H1 (cell line): ENCODE data around the gene ARHGAP6. TPM values are rescaled to one million over a fixed set of nuclear protein-coding genes. Genes with fewer than 3 reads are reported as not detected.

Source experiments
- CTCF ChIA-PET: fragments of 300-600 bp; sonication (Branson Sonifier 250); formaldehyde crosslinking; loops from one replicate; lab custom pipeline; 2021; ENCODE audit not compliant: partially characterized antibody; lab: Charles Lee
- POLR2A ChIA-PET: fragments of 300-600 bp; sonication (Branson Sonifier 250); formaldehyde crosslinking; loops from one replicate; lab custom pipeline; 2021; ENCODE audit warnings: inconsistent platforms; ENCODE audit not compliant: partially characterized antibody; lab: Charles Lee
- DNase-seq, 2 experiments: peaks; one replicate each; pipeline versions ENCODE4 v3.0.0 to v3.0.0-alpha.2; 2010 to 2022; ENCODE audit warnings: low spot score in 2 of 2, low read depth in 1 of 2, mixed read lengths in 1 of 2
- FAIRE-seq: peaks from 2 replicates; lab custom pipeline; 2011; peaks lifted over from hg19 to GRCh38; lab: Jason Lieb, UNC
- H2AFZ ChIP-seq: 2 replicates; pipeline ENCODE4 v1.8.1; 2012; ENCODE audit warnings: low read length, inconsistent platforms
- H2AK5ac ChIP-seq: 2 replicates; pipeline ENCODE4 v1.6.1; 2013; ENCODE audit warnings: low read depth, low read length
- H2BK120ac ChIP-seq: replicated peaks from 2 replicates; pipeline ENCODE3; 2013; ENCODE audit warnings: low read depth, low read length, inconsistent platforms
- H2BK12ac ChIP-seq: 2 replicates; pipeline ENCODE4 v1.6.1; 2013; ENCODE audit warnings: low read depth, low read length
- H2BK15ac ChIP-seq: 2 replicates; pipeline ENCODE4 v1.6.1; 2013; ENCODE audit warnings: low read length
- H2BK20ac ChIP-seq: 2 replicates; pipeline ENCODE4 v1.6.1; 2013; ENCODE audit warnings: low read length
- H2BK5ac ChIP-seq: 2 replicates; pipeline ENCODE4 v1.6.1; 2013; ENCODE audit warnings: low read depth, low read length
- H3K14ac ChIP-seq: 2 replicates; pipeline ENCODE4 v1.6.1; 2013; ENCODE audit warnings: inconsistent platforms; ENCODE audit not compliant: insufficient read length
- H3K18ac ChIP-seq: 2 replicates; pipeline ENCODE4 v1.6.1; 2013; ENCODE audit warnings: low read length; ENCODE audit errors: extremely low read depth
- H3K23ac ChIP-seq: 2 replicates; pipeline ENCODE4 v1.6.1; 2013; ENCODE audit warnings: inconsistent platforms; ENCODE audit not compliant: insufficient read length
- H3K23me2 ChIP-seq: 2 replicates; pipeline ENCODE4 v1.6.1; 2013; ENCODE audit warnings: low read depth, low read length
- H3K27ac ChIP-seq: 2 replicates; pipeline ENCODE4 v1.6.1; 2011; ENCODE audit warnings: low read depth, low read length, inconsistent platforms
- H3K27me3 ChIP-seq, 4 experiments: replicated peaks in 1 of 4; 1 replicate in 1 of 4; 2 replicates in 3 of 4; pipeline versions ENCODE4 v1.6.1 to v1.8.1; 2011 to 2013; ENCODE audit warnings: low read length in 3 of 4, mild to moderate bottlenecking in 3 of 4, inconsistent platforms in 2 of 4, mixed read lengths in 2 of 4, moderate library complexity in 1 of 4; ENCODE audit not compliant: control insufficient read depth in 3 of 4, insufficient read depth in 3 of 4; ENCODE audit errors: extremely low read depth in 1 of 4
- H3K36me3 ChIP-seq, 4 experiments: 2 replicates each; pipeline versions ENCODE4 v1.6.1 to v1.8.1; 2011 to 2013; ENCODE audit warnings: mild to moderate bottlenecking in 4 of 4, low read length in 3 of 4, moderate library complexity in 2 of 4, control low read depth in 1 of 4, inconsistent platforms in 1 of 4; ENCODE audit not compliant: insufficient read depth in 4 of 4, control insufficient read depth in 2 of 4
- H3K4ac ChIP-seq: replicated peaks from 2 replicates; pipeline ENCODE3; 2013; ENCODE audit warnings: low read length, low read depth, mixed read lengths, inconsistent platforms; ENCODE audit not compliant: insufficient read length
- H3K4me1 ChIP-seq, 4 experiments: replicated peaks in 1 of 4; 1 replicate in 1 of 4; 2 replicates in 3 of 4; pipeline versions ENCODE4 v1.6.1 to v1.8.1; 2011 to 2013; ENCODE audit warnings: low read length in 3 of 4, inconsistent platforms in 2 of 4, mixed read lengths in 1 of 4; ENCODE audit not compliant: insufficient read depth in 4 of 4, control insufficient read depth in 3 of 4
- H3K4me2 ChIP-seq, 2 experiments: 2 replicates each; pipeline versions ENCODE4 v1.6.1 to v1.8.1; 2011 to 2013; ENCODE audit warnings: low read depth in 2 of 2, low read length in 2 of 2, control low read depth in 1 of 2, inconsistent platforms in 1 of 2, mild to moderate bottlenecking in 1 of 2; ENCODE audit not compliant: insufficient read depth in 1 of 2
- H3K4me3 ChIP-seq, 4 experiments: fragments of 200-600, 300-600 bp in 1 of 4; sonication (generic), shearing (Covaris generic), sonication (Bioruptor Twin) in 1 of 4; 2 replicates each; pipeline versions ENCODE4 v1.5.1 to v1.8.1; 2011 to 2016; ENCODE audit warnings: low read length in 4 of 4, low read depth in 3 of 4, control low read depth in 2 of 4, inconsistent platforms in 2 of 4, mild to moderate bottlenecking in 2 of 4, mixed read lengths in 1 of 4, moderate library complexity in 1 of 4; ENCODE audit not compliant: insufficient read depth in 2 of 4; ENCODE audit errors: extremely low read depth in 1 of 4
- H3K56ac ChIP-seq: replicated peaks from 2 replicates; pipeline ENCODE3; 2013; ENCODE audit warnings: low read depth, mild to moderate bottlenecking, mixed read lengths, low read length, inconsistent platforms; ENCODE audit not compliant: insufficient read length
- H3K79me1 ChIP-seq: 2 replicates; pipeline ENCODE4 v1.6.1; 2013; ENCODE audit warnings: low read depth, low read length, control low read depth
- H3K79me2 ChIP-seq, 2 experiments: 2 replicates each; pipeline versions ENCODE4 v1.6.1 to v1.8.1; 2012 to 2013; ENCODE audit warnings: low read length in 2 of 2, mild to moderate bottlenecking in 2 of 2, inconsistent platforms in 1 of 2; ENCODE audit not compliant: insufficient read depth in 2 of 2, control insufficient read depth in 1 of 2
- H3K9ac ChIP-seq, 4 experiments: replicated peaks in 1 of 4; 1 replicate in 1 of 4; 2 replicates in 3 of 4; pipeline versions ENCODE4 v1.6.1 to v1.8.1; 2011 to 2013; ENCODE audit warnings: low read depth in 3 of 4, low read length in 3 of 4, control low read depth in 2 of 4, mild to moderate bottlenecking in 2 of 4, moderate library complexity in 2 of 4, inconsistent platforms in 1 of 4; ENCODE audit errors: extremely low read depth in 1 of 4
- H3K9me3 ChIP-seq, 2 experiments: 2 replicates each; pipeline versions ENCODE4 v1.6.1 to v1.8.1; 2012 to 2013; ENCODE audit warnings: mild to moderate bottlenecking in 2 of 2, moderate library complexity in 2 of 2, control low read depth in 1 of 2, inconsistent platforms in 1 of 2, low read depth in 1 of 2, low read length in 1 of 2, mixed read lengths in 1 of 2; ENCODE audit not compliant: insufficient read depth in 2 of 2
- H4K20me1 ChIP-seq, 2 experiments: replicated peaks in 1 of 2; 2 replicates each; pipeline versions ENCODE3 to v1.8.1; 2011 to 2013; ENCODE audit warnings: inconsistent platforms in 2 of 2, low read length in 2 of 2, mild to moderate bottlenecking in 1 of 2; ENCODE audit not compliant: insufficient read depth in 2 of 2, control insufficient read depth in 1 of 2
- H4K5ac ChIP-seq: 2 replicates; pipeline ENCODE4 v1.6.1; 2013; ENCODE audit warnings: low read length, low read depth, mixed read lengths, inconsistent platforms; ENCODE audit not compliant: insufficient read length
- H4K8ac ChIP-seq: 2 replicates; pipeline ENCODE4 v1.8.0; 2013; ENCODE audit warnings: mild to moderate bottlenecking, moderate library complexity, low read length, inconsistent platforms; ENCODE audit not compliant: insufficient read depth; ENCODE audit errors: extremely low read depth
- H4K91ac ChIP-seq: replicated peaks from 2 replicates; pipeline ENCODE3; 2013; ENCODE audit warnings: low read length, mixed read lengths, inconsistent platforms; ENCODE audit not compliant: insufficient read length
- CHD1 ChIP-seq: IDR thresholded peaks from 2 replicates; pipeline ENCODE4 v1.6.1; 2012; ENCODE audit warnings: low read depth, low read length, improper control_type of control experiment
- CHD2 ChIP-seq: IDR thresholded peaks from 2 replicates; pipeline ENCODE4 v1.6.1; 2012; ENCODE audit warnings: low read length, improper control_type of control experiment
- E2F6 ChIP-seq: IDR thresholded peaks from 2 replicates; pipeline ENCODE4 v1.6.1; 2012; ENCODE audit warnings: inconsistent platforms
- EZH2 ChIP-seq: fragments of 200-600 bp; sonication (generic); IDR thresholded peaks from 2 replicates; pipeline ENCODE4 v1.7.1; 2012; ENCODE audit warnings: low read depth, mild to moderate bottlenecking, moderate library complexity, low read length, inconsistent platforms; ENCODE audit not compliant: severe bottlenecking
- GABPA ChIP-seq: IDR thresholded peaks from 2 replicates; pipeline ENCODE4 v1.6.1; 2011; ENCODE audit warnings: mild to moderate bottlenecking, low read length, moderate library complexity, borderline replicate concordance; ENCODE audit not compliant: insufficient read depth
- GTF2F1 ChIP-seq: IDR thresholded peaks from 2 replicates; pipeline ENCODE4 v1.6.1; 2012; ENCODE audit warnings: low read depth, low read length, improper control_type of control experiment, borderline replicate concordance
- SIRT6 ChIP-seq: IDR thresholded peaks from one replicate; pipeline ENCODE4 v1.7.1; 2012; ENCODE audit warnings: low read length, inconsistent platforms
- SRF ChIP-seq: IDR thresholded peaks from 2 replicates; pipeline ENCODE4 v1.6.1; 2011; ENCODE audit warnings: mild to moderate bottlenecking, low read depth, low read length, moderate library complexity
- TBP ChIP-seq: IDR thresholded peaks from 2 replicates; pipeline ENCODE4 v1.6.1; 2011; ENCODE audit warnings: low read depth, low read length, improper control_type of control experiment
- TCF12 ChIP-seq: IDR thresholded peaks from 2 replicates; pipeline ENCODE4 v1.6.1; 2011; ENCODE audit warnings: low read depth, mild to moderate bottlenecking, low read length
- TEAD4 ChIP-seq: IDR thresholded peaks from 2 replicates; pipeline ENCODE4 v1.6.1; 2012; ENCODE audit warnings: low read depth, low read length, inconsistent platforms, mixed read lengths
- WGBS, 2 experiments: shearing (Covaris generic) in 1 of 2; methylation state at CpG; one replicate each; pipeline versions ENCODE4 v1.1.6 to v1.1.7; 2013 to 2015; ENCODE audit warnings: low lambda C conversion rate in 2 of 2, mixed read lengths in 2 of 2, inconsistent platforms in 1 of 2, low coverage in 1 of 2, missing lambda C conversion rate in 1 of 2; ENCODE audit not compliant: insufficient replicate concordance in 2 of 2, insufficient coverage in 1 of 2, insufficient read length in 1 of 2; ENCODE audit errors: extremely low coverage in 1 of 2, missing lambda C conversion rate in 1 of 2; 5-methylcytosine and 5-hydroxymethylcytosine counted together
- polyA plus RNA-seq, 7 experiments: library from polyadenylated mRNA; depleted of rRNA in 3 of 7; stranded (reverse) in 5 of 7; unstranded in 2 of 7; fragments of >200 nt in 5 of 7; fragments of 200-250 nt in 2 of 7; gene quantifications; 1 replicate in 5 of 7; 2 replicates in 1 of 7; 4 replicates in 1 of 7; pipeline versions ENCODE4 v1.2.1 to v1.2.3, GENCODE V29; 2011 to 2013; ENCODE audit warnings: missing spikeins in 2 of 7, mixed read lengths in 2 of 7
- total RNA-seq: library from RNA; stranded (reverse); fragmentation: NEBNext Ultra II Directional; extraction: Animal tissue kit (Norgen Biotek cat#: 25700); gene quantifications from 2 replicates; pipeline ENCODE4 v1.2.1, GENCODE V29; 2021

The ARHGAP6 gene
- total and polyA plus RNA-seq, 2 of the 8 experiments (the other 6 are each of a cell fraction or from before 2014, with no cell fraction given) = 0.35 to 0.82 TPM

GRCh38 chrX:11580789-11581188 is 84.9 kb downstream of the ARHGAP6 start:
- FAIRE-seq = no peak
- no peak overlapping the region for H2BK120ac ChIP-seq
- POLR2A ChIA-PET = no interaction called here

More at GRCh38 chrX:11580789-11581188, 84.9 kb downstream of the ARHGAP6 start:
- no peaks in the 10 kb centered on the region for H3K36me3 ChIP-seq
- H3K9ac ChIP-seq = no peak overlapping the region
- no peak overlapping the region for H2BK15ac ChIP-seq
- no peak overlapping the region for H4K91ac ChIP-seq
- no peak overlapping the region for H4K8ac ChIP-seq
- TF ChIP-seq TEAD4 = no peak
- no peak for TF ChIP-seq CHD1
- no peak for TF ChIP-seq EZH2
- no peak for TF ChIP-seq SRF
- TF ChIP-seq CHD2 = no peak
- TF ChIP-seq TCF12 = no peak
- TF ChIP-seq GTF2F1 = no peak
- TF ChIP-seq TBP = no peak
- TF ChIP-seq E2F6 = no peak
- no peak for TF ChIP-seq SIRT6
- TF ChIP-seq GABPA = no peak
- no peaks in the 10 kb centered on the region for H3K9me3 ChIP-seq
- DNase-seq = no peak
- no peak overlapping the region for H3K23ac ChIP-seq
- no peaks in the 10 kb centered on the region for H3K4me1 ChIP-seq
- H3K27me3 ChIP-seq = no peaks in the 10 kb centered on the region
- H3K79me2 ChIP-seq = no peaks in the 10 kb centered on the region
- H4K20me1 ChIP-seq = no peaks in the 10 kb centered on the region
- WGBS, 2 experiments = 95% methylated on average over 2 of the region's 2 CpGs; no CpG with 5 or more reads in 1 of the 2 experiments
- H3K79me1 ChIP-seq = no peaks in the 10 kb centered on the region
- H3K14ac ChIP-seq = no peak overlapping the region
- H2BK20ac ChIP-seq = no peak overlapping the region
- no peaks in the 10 kb centered on the region for H3K23me2 ChIP-seq
- H2BK5ac ChIP-seq = no peak overlapping the region
- CTCF ChIA-PET = interaction anchor here (1.3 kb wide), 1 partner anchor 49 kb away, joined by 3 read pairs; no protein-coding TSS in a partner anchor
- no peak overlapping the region for H3K18ac ChIP-seq
- no peak overlapping the region for H2AK5ac ChIP-seq
- no peak overlapping the region for H3K4me3 ChIP-seq
- H3K4me2 ChIP-seq = no peak overlapping the region
- no peak overlapping the region for H2BK12ac ChIP-seq
- no peak overlapping the region for H4K5ac ChIP-seq
- H2AFZ ChIP-seq = no peak overlapping the region
- H3K27ac ChIP-seq = no peak overlapping the region
- no peak overlapping the region for H3K4ac ChIP-seq
- H3K56ac ChIP-seq = no peak overlapping the region
